ENCODE data around the gene EPAS1.

EPAS1 gene

GRCh38 chr2:46294176-46294836 lies 2.9 kb upstream of the EPAS1 start:
- Histone ChIP-seq H3K4me1 (ENCODE audit: low read length) (no peaks in the 10 kb centered on the region), H2AFZ (ENCODE audit: low read length) (no peak overlapping the region), H3K9ac (ENCODE audit: low read length) (no peak overlapping the region), H3K4me3 (ENCODE audit: low read length) (no peak overlapping the region), H4K20me1 (ENCODE audit: insufficient read depth, low read length) (no peaks in the 10 kb centered on the region), H3F3A (ENCODE audit: insufficient read depth, low read length) (no peaks in the 10 kb centered on the region), H3K79me2 (ENCODE audit: low read length) (0 out of 2 replicates have a peak, but pooled peaks cover under 1% of the 10 kb centered on the region), H3K36me3 (replicated peaks; ENCODE audit: insufficient read depth, low read length) (no peaks in the 10 kb centered on the region), H3K9me2 (replicated peaks; ENCODE audit: insufficient read depth, low read length) (no peaks in the 10 kb centered on the region), H3K4me2 (ENCODE audit: low read depth, low read length) (no peak overlapping the region), H3K9me3 (replicated peaks; ENCODE audit: insufficient read depth, low read length) (no peaks in the 10 kb centered on the region), H3K27ac (ENCODE audit: low read length) (no peak overlapping the region), H3K27me3 (replicated peaks; ENCODE audit: insufficient read depth, low read length) (0 out of 2 replicates have a peak, but pooled peaks cover 6% of the 10 kb centered on the region)
- TF ChIP-seq CTCF (IDR thresholded peaks at IDR 0.05; ENCODE audit: low read length) (peak; percentile 39), EZH2 (optimal IDR thresholded peaks at IDR 0.05; ENCODE audit: low read depth, low read length) (no peak), EZH2phosphoT487 (IDR thresholded peaks at IDR 0.05; ENCODE audit: low read length) (no peak)
- peak; percentile 34 for DNase-seq

- DNase-seq: no peak
- TF ChIP-seq CTCF (IDR thresholded peaks at IDR 0.05; ENCODE audit: low read length): no peak
- TF ChIP-seq EZH2phosphoT487 (IDR thresholded peaks at IDR 0.05; ENCODE audit: low read length): no peak
- TF ChIP-seq EZH2 (optimal IDR thresholded peaks at IDR 0.05; ENCODE audit: low read depth, low read length): no peak
- peak overlapping the region; percentile 93 for H2AFZ ChIP-seq (ENCODE audit: low read length)
Measured at GRCh38 chr2:46296216-46296839, 879 bp upstream of the EPAS1 start.

GRCh38 chr2:46297546-46298271 lies 502 bp downstream of the EPAS1 start:
- Histone ChIP-seq H3K4me2 (ENCODE audit: low read depth, low read length) (peak overlapping the region; percentile 98), H3K79me2 (ENCODE audit: low read length) (0 out of 2 replicates have a peak, but pooled peaks cover 2% of the 10 kb centered on the region), H3K9ac (ENCODE audit: low read length) (peak overlapping the region; percentile 53), H3K4me1 (ENCODE audit: low read length) (no peaks in the 10 kb centered on the region), H3K27me3 (replicated peaks; ENCODE audit: insufficient read depth, low read length) (0 out of 2 replicates have a peak, but pooled peaks cover 6% of the 10 kb centered on the region), H3K27ac (ENCODE audit: low read length) (peak overlapping the region; percentile 49; the same call in 1 of the 2 replicates), H3F3A (ENCODE audit: insufficient read depth, low read length) (no peaks in the 10 kb centered on the region), H3K36me3 (replicated peaks; ENCODE audit: insufficient read depth, low read length) (no peaks in the 10 kb centered on the region), H3K4me3 (ENCODE audit: low read length) (peak overlapping the region; percentile 72), H3K9me2 (replicated peaks; ENCODE audit: insufficient read depth, low read length) (no peaks in the 10 kb centered on the region), H3K9me3 (replicated peaks; ENCODE audit: insufficient read depth, low read length) (no peaks in the 10 kb centered on the region), H2AFZ (ENCODE audit: low read length) (peak overlapping the region; percentile 71), H4K20me1 (ENCODE audit: insufficient read depth, low read length) (no peaks in the 10 kb centered on the region)
- TF ChIP-seq CTCF (IDR thresholded peaks at IDR 0.05; ENCODE audit: low read length) (peak; percentile 30), EZH2 (optimal IDR thresholded peaks at IDR 0.05; ENCODE audit: low read depth, low read length) (no peak)
- DNase-seq: peak; percentile 77

More at GRCh38 chr2:46296216-46296839, 879 bp upstream of the EPAS1 start:
- H3K4me1 ChIP-seq (ENCODE audit: low read length): no peaks in the 10 kb centered on the region
- H4K20me1 ChIP-seq (ENCODE audit: insufficient read depth, low read length): no peaks in the 10 kb centered on the region
- no peaks in the 10 kb centered on the region for H3K36me3 ChIP-seq (replicated peaks; ENCODE audit: insufficient read depth, low read length)
- H3K4me2 ChIP-seq (ENCODE audit: low read depth, low read length): peak overlapping the region; percentile 88
- H3K27ac ChIP-seq (ENCODE audit: low read length): no peak overlapping the region
- no peaks in the 10 kb centered on the region for H3K9me2 ChIP-seq (replicated peaks; ENCODE audit: insufficient read depth, low read length)
- peak overlapping the region; percentile 72 for H3K4me3 ChIP-seq (ENCODE audit: low read length)
- 0 out of 2 replicates have a peak, but pooled peaks cover 2% of the 10 kb centered on the region for H3K79me2 ChIP-seq (ENCODE audit: low read length)
- no peaks in the 10 kb centered on the region for H3F3A ChIP-seq (ENCODE audit: insufficient read depth, low read length)
- H3K9me3 ChIP-seq (replicated peaks; ENCODE audit: insufficient read depth, low read length): no peaks in the 10 kb centered on the region
- H3K9ac ChIP-seq (ENCODE audit: low read length): peak overlapping the region; percentile 61
- H3K27me3 ChIP-seq (replicated peaks; ENCODE audit: insufficient read depth, low read length): 0 out of 2 replicates have a peak, but pooled peaks cover 6% of the 10 kb centered on the region

Measured in MM.1S (cell line).